DMS53 (cell line): ENCODE measurements around the gene NFIC.
"Not testable (repeated sequence)": the region's sequence is repeated elsewhere in the genome, so short reads cannot be mapped to it uniquely, and the experiment has no call there.

Experiments
- DNase-seq: peaks from one replicate; lab custom pipeline; 2025; lab: John Stamatoyannopoulos, UW

Gene NFIC

DNA sequence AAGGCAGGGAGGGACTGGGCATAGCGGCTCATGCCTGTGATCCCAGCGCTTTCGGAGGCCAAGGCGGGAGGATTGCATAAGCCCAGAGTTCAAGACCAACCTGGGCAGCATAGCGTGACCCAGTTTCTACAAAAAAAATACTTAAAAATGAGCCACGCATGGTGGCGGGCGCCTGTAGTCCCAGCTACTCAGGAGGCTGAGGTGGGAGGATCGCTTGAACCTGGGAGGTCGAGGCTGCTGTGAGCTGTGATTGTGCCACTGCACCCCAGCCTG, 86.5 kb downstream of the NFIC start:
- not testable (repeated sequence) for DNase-seq

DNA sequence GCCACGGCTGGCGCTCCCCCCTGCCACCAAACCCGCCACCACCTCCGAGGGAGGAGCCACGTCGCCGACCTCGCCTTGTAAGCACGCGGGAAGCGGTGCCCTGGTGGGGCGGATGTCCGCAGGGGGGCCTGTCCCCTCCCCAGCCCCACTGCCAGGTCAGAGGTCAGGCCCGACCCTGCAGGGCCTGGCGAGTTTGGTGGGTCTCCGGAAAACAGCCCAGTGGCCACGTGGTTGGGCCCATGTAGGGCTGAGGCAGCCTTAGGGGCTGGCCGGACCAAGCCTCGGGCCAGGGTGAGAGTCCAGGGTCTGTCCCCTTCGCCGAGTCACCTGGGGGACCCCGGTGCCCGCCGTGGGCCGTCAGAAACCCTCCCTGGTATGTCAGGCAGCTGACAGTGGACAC, 87.5 kb downstream of the NFIC start:
- no peak for DNase-seq

DNA sequence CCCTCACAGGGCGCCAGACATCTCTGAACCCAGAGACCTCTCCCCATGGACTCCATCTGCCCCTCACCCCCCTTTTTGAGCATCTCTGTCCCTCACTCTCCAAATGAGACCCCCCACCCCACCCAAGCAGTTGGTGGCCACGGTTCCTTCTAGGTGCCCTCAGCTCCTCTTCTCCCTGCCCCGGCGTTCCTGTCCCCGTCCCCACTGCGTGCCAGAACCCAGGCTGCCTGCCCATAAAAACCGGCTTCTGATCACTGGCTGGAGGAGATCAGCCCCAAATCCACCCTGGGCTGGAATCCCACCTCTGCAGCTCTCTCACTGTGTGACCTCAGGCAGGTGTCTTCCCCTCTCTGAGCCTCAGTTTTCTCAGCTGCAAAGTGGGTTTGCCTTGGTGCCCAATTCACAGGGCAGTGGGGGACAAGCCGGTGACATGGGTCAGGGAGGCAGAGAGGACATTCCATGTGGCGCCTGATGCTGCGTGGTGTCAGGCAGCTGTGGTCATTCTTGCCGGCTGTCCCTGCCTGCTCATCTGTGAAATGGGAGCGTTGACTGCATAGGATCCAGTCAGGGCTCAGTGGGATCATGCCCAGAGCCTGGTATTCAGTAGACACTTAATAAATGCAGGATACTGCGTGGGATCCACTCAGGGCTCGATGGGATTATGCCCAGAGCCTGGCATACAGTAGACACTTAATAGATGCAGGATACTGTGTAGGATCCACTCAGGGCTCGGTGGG, 88.4 kb downstream of the NFIC start:
- no peak for DNase-seq

DNA sequence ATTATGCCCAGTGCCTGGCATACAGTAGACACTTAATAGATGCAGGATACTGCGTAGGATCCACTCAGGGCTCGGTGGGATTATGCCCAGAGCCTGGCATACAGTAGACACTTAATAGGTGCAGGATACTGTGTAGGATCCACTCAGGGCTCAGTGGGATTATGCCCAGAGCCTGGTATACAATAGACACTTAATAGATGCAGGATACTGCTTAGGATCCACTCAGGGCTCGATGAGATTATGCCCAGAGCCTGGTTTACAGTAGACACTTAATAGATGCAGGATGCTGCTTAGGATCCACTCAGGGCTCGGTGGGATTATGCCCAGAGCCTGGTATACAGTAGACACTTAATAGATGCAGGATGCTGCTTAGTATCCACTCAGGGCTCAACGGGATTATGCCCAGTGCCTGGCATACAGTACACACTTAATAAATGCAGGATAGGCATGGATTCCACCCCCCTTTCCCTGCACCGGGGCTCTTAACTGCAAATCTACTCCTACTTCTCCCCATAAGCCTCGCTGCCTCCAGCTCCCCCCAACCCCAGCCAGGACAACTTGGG, 89.1 kb downstream of the NFIC start:
- no peak for DNase-seq

DNA sequence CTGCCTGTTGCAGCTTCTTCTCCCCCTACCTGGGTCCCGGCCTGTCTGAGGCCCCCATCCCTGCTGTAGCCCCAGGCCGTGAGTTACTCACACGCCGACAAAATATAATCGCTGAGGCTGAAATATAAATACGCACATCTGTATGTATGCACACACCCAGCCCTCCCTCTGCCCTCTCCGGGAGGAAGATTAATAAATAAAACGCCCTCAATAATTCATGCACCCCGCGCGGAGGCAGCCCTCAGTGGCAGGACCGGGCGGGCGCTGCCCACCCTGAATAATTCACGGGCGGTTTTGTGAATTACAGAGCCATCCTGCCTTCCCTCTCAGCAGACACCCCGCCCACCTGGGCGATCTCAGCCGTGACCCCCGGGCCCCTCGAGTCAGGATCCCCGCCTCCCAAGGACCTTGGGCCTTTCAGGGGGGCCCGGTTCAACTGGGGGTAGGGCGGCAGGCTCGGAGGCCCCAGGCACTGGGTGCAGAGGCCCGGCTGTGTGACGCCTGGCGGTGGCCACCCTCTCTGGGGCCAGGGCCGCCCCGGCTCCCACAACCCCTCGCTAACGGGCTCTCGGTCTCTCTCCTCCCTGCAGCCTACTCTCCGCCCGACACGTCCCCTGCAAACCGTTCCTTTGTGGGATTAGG, 89.7 kb downstream of the NFIC start:
- DNase-seq, result no peak

DNA sequence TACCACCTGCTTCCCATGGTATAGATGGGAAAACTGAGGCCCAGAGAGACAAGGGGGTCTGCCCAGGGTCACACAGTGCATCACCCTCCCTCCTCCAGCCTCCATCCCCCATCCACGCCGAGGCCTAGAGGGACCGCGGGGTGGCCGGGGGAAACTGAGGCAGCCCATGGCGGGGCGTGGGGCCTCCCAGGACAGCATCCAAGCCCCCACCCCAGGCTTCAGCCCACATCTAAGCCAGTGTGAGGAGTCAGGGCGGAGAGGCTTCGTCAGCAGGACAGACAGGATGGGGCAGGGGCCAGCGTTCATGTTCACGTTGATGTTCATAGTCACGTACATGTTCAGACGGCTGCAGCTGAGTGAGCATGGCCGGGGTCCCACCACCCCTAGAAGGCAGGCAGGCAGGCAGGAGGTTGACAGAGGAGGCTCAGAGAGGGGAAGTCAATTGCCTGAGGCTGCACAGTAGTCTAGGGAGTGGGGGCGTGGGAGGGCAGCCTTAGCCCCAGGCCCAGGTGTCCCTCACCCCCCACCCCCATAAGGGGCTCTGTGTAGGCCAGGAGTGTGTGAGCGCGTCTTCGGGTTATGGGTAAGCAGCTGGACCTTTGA, 90.6 kb downstream of the NFIC start:
- no peak for DNase-seq

DNA sequence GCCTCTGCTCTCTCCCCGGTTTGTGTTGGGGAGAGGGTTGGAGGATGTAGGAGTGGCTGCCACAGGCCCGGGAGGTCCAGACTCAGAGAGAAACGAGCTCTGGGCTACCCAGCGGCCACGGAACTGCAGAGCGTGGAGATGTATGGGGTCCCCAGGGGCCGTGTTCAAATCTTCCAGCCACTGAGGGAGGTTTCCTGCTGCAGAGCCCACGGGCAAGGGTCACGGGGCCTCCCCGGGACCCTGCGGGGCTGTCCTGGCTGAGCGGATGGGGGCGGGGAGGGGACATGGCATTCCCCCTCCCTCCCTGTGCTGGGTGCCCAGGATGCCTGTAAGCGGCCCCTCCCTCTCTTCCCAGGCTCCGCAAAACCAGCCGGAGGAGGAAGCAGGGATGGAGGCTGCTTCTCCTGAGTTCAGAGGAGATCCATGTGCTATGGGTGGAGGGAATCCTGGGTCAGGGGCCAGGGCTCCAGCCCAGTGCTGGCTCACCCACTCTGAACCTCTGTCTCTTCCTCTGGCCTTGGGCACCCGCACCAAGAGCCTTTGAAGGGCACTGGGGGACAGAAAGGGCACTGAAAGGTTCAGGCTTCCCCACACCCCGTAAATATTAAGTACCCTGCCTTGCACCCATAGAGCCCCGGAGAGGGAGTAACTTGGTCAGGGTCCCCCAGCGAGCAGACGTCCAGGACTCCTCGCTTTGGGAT, 91.3 kb downstream of the NFIC start:
- DNase-seq, result no peak

DNA sequence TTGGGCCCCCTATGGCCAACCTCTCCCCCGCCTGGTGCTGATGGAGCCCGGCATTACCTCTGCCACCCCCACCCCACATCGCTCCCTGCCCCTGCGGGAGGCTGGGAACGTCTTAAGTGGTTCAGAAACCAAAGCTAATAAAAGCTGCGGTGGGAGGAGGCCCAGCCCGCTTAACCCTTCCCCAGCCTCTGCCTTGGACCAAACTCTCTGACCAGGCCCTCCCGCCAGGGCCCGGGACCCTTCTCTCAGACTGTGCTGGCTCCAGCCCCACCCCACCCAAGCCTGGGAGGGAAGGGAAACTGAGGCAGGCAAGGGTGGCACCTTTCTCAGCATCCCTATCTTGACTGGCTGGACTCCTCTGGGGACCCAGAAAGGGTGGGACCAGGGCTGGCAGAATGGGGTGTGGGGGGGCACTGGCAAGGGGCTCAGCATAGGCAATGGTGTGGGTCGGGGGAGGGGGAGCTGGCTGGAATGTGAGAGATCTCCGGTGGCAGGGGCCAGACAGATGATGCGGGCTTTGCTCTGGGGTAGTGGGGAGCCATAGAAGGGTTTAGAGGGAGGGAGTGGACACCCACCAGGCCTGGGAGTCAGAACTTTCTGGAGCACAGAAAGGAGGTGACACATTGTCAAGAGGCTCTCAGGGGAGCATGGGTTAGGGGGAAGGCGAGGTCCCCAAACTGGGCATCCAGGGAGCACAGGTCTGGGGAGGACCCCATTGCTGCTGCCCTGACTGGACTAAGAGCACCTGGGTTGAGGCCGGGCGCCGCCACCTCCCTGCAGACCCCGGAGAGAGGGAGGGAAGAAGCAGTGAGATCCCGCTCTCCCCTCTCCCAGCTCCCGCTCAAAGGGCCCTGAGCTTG, 92.1 kb downstream of the NFIC start:
- DNase-seq, result no peak

DNA sequence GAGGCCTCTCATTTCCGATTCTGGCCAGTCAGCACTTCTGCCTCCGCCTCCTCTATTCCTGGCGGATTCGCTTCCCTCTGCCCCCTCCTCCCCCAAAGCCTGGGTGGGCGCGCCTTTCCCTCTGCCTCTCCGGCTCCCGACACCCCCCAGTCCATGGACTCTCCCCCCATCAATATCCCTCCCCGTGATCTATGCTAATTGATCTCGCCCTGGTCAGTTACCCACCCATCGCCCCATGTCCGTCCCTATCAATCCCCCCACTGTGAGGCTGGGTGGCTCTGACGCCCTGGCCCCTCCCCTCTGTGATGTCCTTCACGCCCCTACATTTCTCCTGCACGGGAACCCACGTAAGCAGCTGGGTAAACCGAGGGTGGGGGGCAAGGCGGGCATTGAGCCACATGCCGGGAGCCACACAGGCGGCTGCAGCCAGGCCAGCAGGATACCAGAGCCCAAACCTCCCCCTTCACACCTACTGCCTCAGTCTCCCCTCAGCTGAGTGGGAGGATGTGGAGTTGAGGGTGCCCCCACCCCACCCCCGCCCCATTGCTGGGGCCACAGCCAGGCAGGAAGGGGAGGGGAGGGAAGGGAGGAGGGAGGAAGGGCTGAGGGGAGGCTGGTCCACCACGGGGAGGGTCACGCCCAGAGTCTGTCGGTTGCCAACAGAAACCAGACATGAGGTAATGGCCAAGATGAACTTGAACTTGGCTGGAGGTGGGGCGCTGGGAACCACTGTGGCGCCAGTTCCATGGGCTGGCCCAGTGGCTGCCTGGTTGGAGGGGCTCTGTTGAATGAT, 92.9 kb downstream of the NFIC start:
- DNase-seq, result peak; percentile 28

DNA sequence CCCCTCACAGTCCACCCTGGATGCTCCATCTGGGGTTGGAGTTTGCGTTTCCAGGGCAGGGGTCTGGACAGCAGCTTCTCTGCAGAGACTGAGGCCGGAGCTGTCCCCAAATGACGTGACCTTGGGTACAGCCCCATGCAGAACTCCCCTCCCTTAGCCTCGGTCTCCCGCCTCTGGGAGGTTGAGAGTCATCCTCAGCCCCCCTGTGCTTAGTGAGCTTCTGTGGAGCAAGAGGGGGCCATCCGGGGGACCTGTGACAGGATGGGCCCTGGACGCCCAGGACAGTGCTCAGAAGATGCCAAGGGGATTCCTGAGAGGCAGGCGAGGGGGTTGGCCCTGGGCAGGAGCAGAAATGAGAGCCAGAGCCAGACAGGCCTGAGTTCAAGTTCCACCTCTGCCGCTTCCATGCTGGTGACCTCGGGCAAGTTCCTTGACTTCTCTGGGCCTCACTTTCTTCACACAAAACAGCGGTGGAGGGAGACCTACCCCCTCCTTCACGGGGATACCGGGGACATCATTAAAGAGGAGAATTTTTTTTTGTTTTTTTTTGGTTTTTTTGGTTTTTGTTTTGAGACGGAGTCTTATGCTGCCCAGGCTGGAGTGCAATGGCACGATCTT, 93.7 kb downstream of the NFIC start:
- no peak for DNase-seq

DNA sequence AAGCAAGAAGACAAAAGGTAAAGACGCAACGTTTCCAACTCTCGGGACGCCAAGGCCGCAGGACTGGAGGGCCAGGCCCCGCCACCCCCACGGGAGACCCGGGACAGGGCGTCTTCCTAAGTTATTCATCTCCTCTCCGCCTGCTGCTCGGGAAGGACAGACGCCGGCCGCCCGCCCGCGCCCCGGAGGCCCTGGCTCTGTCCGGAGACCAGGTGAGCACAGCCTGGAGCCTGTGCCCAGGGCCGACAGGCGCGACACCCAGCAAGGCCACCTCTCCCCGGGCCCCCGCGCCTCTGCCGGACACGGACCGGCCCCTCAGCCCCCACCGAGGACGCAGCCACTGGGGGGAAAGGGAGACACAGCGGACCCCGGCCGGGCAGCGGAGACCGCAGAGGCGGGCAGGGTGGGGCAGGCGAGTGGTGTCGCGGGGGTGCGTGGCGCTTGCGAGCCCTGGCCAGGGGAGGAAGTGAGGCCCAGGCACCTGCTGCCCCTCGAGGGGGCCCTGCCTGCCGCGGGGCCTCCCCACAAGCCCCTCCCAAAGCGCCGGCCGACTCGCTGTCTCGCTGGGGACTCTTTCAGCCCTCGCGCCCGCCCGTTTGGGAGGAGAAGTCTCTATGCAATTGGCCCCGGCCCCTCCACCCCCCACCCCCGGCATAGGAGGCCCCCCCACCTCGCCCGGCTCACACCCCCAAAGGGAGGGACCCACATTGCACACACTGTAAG, 96.8 kb downstream of the NFIC start:
- no peak for DNase-seq

DNA sequence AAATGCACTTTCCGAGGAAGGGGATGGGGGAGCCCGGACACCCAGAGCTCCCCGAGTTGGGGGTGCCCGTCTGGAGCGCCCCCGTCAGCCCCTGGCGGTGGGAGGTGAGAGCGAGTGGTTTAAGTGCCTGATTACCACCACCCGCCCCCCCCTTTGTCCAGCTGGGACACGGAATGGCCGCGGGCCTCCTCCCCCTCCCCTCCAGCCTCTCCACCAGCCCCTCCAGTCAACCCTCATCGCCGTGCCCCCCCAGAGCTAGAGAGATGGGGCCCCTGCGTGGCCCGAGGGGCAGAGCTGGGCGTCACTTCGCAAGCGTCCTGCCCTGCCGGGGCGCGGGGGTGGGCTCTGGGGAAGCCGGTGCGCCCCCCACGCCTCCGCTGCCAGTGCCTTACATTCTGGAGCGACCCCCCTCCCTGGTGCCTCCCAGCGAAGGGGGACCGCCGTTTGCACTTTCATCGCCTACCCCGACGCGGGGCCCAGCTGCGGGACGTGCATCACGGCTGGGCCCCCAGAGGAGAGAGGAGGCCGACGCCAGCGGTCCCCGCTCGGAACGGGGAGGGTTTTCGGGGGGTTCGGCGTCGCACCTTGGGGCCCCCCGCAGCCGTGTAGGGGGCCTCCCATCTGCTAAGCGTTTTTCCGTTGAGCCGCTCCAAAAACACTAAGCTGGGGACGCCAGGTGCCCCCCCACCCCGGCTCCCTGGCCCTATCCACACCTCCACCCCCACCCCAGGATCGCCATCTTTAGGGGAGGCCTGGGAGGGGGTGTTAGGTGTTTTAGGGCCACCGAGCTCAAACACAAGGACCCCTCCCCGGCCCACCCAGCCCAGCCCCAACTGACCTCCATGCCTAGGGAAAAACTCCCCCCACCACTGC, 97.6 kb downstream of the NFIC start:
- DNase-seq, result no peak

DNA sequence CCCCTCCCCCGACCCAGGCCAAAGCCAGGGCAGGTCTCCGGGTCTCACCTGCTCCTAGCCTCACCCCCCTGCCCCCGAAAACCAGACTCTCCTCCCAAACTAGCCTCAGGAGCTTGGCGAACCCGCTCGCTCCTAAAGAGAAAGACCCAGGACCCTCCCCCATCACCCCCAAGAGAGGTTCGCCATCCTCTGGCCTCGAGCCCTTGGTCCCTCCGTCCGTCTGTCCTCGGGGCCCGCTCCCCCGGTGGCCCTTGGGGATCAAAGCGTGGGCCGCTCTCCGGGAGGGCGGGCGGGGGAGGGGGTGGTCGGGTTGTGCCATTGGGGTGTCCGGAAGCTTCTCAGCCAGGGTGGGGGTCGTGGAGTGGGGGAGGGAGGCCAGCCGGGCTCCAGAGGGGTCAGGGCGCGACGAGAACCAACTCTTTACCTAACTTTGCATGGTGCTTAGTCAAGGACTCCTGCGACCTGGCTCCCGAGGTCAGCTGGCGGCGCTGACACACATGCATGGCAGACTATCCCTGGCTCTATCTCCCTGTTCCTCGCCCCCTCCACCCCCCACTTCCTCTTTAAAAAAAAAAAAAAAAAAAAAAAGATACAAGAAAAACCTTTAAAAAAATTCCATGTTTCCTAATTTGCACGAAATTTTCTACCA, 98.3 kb downstream of the NFIC start:
- no peak for DNase-seq

DNA sequence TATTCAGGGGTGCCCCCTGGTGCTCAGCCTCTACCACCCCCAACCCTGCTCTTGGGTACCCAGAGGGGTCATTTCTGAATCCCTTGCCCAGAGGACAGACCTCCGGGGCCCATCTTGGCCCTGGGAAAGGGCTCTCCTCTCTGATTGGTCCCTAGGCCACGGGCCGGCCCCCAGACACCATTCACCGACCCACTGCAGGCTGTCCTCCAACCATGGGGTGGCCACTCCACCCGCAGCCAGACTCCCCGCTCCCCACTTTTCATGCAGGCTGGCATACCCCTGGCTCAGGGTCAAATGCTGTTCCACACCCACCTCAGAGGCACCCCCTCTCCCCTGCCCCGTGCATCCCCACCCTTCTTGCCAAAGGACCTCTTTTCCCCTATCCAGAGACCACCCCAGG, 99.2 kb downstream of the NFIC start:
- DNase-seq, result no peak

DNA sequence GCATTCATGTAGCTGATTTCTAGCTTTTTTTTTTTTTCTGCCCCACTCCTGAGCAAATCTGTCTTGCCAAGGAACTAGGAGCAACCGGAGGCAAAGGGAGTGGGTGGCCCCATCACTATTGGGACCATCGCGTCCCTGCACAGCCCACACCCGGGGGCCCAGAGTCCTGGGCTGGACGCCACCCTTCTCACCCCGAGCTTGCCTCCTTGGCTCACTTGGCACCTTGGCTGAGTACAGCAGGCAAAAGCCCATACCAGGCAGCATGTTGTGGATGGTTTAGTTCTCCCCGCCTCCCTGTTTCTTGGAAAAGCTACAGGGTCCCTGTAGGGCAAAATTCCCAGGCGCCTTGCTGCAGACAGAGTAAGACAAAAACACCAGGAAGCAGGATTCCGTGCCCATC, 100.3 kb downstream of the NFIC start:
- DNase-seq, result no peak

DNA sequence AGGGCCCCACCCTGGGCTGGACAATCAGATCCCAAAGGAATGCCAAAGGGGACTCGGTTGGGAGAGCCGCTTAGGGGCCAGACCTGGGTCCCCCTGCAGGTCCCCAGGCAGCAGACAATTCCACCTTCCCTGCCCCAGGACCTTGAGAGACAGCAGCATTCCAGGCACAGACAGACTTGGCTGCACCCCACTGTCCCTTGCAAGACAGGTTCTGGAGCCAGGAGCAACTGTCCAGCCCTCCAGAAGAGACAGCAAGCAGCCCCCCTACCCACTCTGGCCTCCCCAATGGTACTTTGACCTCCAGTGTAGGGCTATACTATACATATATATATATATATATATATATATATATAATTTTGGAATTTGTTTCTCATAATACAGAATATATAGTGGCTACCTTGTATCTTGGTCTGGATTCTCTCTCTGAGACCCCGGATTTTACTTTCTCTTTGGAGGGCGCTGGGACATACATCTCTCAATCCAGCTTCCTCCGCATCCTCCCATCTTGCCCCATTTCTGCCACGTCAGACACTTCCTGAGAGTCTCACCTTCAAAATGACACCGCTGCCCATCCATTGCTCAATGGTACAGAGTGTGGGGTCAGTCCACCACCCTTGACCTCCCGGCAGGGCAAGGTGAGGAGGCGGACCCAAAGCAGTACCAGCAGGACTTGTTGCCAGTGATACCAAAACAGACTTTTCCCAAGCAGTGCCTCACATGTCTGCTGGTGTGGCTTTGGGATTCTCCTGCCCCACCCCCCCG, 101.2 kb downstream of the NFIC start:
- no peak for DNase-seq

DNA sequence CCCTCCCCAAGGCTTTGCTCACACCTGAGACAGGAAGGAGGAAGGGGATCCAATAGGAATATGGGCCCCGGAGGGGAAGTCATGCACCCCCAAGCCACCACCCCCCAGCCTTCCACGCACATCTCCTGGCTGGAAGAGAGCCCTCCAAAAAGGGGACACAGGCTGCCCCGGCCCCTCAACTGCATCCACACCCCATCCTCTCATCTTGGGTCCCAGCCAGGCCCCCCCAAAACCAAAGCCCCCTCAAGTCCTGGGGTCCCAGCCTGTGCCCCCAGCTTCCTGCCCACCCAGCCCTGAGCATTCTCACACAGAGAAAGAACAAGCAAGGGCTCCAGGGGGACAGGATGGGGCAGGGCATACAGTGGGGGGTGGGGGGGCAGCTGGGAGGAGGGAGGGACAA, 101.8 kb downstream of the NFIC start:
- DNase-seq, result no peak
